A549 (cell line): ENCODE results near the gene DGLUCY. TPM values are rescaled to one million over a fixed set of nuclear protein-coding genes. Genes with fewer than 3 reads are reported as not detected.

Source experiments
- ATAC-seq, 2 experiments: fragments of 200-7000 bp in 1 of 2; fragments of >200 bp in 1 of 2; cut with Nextera tagmentation in 1 of 2; cut with Tn5 transposase in 1 of 2; 3 replicates each; pipeline versions ENCODE4 v1.8.0 to v1.9.1; 2018 to 2020; ENCODE audit warnings: mild to moderate bottlenecking in 1 of 2, moderate library complexity in 1 of 2
- CTCF ChIA-PET: fragments of 300-600 bp; sonication (Branson Sonifier 250); formaldehyde crosslinking; extraction: SDS; loops from one replicate; lab custom pipeline; 2021; ENCODE audit warnings: antibody characterized with exemption, inconsistent platforms; lab: Yijun Ruan, JAX
- POLR2A ChIA-PET: fragments of 350-600 bp; formaldehyde crosslinking; extraction: SDS; loops from one replicate; lab custom pipeline; 2021; ENCODE audit warnings: antibody characterized with exemption, inconsistent platforms; lab: Yijun Ruan, JAX
- DNase-seq, 2 experiments: peaks; one replicate each; pipeline versions ENCODE4 v3.0.0 to v3.0.0-alpha.2; 2011 to 2016; ENCODE audit warnings: low read depth in 1 of 2, low spot score in 1 of 2
- FAIRE-seq: peaks from 2 replicates; lab custom pipeline; 2011; peaks lifted over from hg19 to GRCh38; lab: Jason Lieb, UNC
- H3K27ac ChIP-seq, 2 experiments: fragments of >200 bp; sonication (Bioruptor Twin); formaldehyde crosslinking; 3 replicates each; pipeline ENCODE4 v1.5.1; 2016 to 2017
- H3K4me1 ChIP-seq: fragments of >200 bp; sonication (Bioruptor Twin); formaldehyde crosslinking; 3 replicates; pipeline ENCODE4 v1.6.1; 2016
- H3K4me2 ChIP-seq: fragments of >200 bp; sonication (Bioruptor Twin); formaldehyde crosslinking; 3 replicates; pipeline ENCODE4 v1.6.1; 2016
- H3K4me3 ChIP-seq: fragments of >200 bp; sonication (Bioruptor Twin); formaldehyde crosslinking; 3 replicates; pipeline ENCODE4 v1.5.1; 2016
- H3K9me3 ChIP-seq: fragments of >200 bp; sonication (Bioruptor Twin); formaldehyde crosslinking; 3 replicates; pipeline ENCODE4 v1.6.1; 2016
- CBX8 ChIP-seq: fragments of 200-600 bp; sonication (generic); IDR thresholded peaks from 2 replicates; pipeline ENCODE4 v1.6.1; 2016
- CEBPB ChIP-seq, 2 experiments: fragments of >200 bp in 1 of 2; sonication (Bioruptor Twin) in 1 of 2; formaldehyde crosslinking in 1 of 2; IDR thresholded peaks; 2 replicates each; pipeline ENCODE4 v1.6.1; 2012 to 2016
- EP300 ChIP-seq, 2 experiments: fragments of >200 bp; sonication (Bioruptor Twin); formaldehyde crosslinking; IDR thresholded peaks; 2 replicates in 1 of 2; 3 replicates in 1 of 2; pipeline ENCODE4 v1.6.1; 2016 to 2017
- ESRRA ChIP-seq: fragments of 150-350 bp; IDR thresholded peaks from 2 replicates; pipeline ENCODE4 v1.6.1; 2014; ENCODE audit warnings: mild to moderate bottlenecking, low read length, borderline replicate concordance
- HEYL ChIP-seq: fragments of 250-450 bp; sonication (Bioruptor Pico); IDR thresholded peaks from 2 replicates; pipeline ENCODE4 v1.8.0; 2021; ENCODE audit warnings: mild to moderate bottlenecking, moderate library complexity
- HOXA7 ChIP-seq: fragments of 250-450 bp; sonication (Bioruptor Pico); IDR thresholded peaks from 2 replicates; pipeline ENCODE4 v1.5.0; 2020; ENCODE audit warnings: mild to moderate bottlenecking, moderate library complexity
- JUN ChIP-seq, 2 experiments: fragments of >200 bp; sonication (Bioruptor Twin); formaldehyde crosslinking; IDR thresholded peaks; 2 replicates in 1 of 2; 3 replicates in 1 of 2; pipeline ENCODE4 v1.6.1; 2016 to 2017
- JUNB ChIP-seq: fragments of >200 bp; sonication (Bioruptor Twin); formaldehyde crosslinking; IDR thresholded peaks from 2 replicates; pipeline ENCODE4 v1.6.1; 2016
- KDM1A ChIP-seq: fragments of 200-600 bp; sonication (generic); IDR thresholded peaks from 2 replicates; pipeline ENCODE4 v1.6.1; 2016; ENCODE audit warnings: low read depth, mild to moderate bottlenecking
- KDM5A ChIP-seq: fragments of 200-600 bp; sonication (generic); IDR thresholded peaks from 2 replicates; pipeline ENCODE4 v1.6.1; 2016; ENCODE audit warnings: antibody characterized with exemption, mild to moderate bottlenecking
- PBX3 ChIP-seq: IDR thresholded peaks from 2 replicates; pipeline ENCODE4 v1.6.1; 2012
- RAD21 ChIP-seq, 2 experiments: fragments of >200 bp in 1 of 2; sonication (Bioruptor Twin) in 1 of 2; formaldehyde crosslinking in 1 of 2; IDR thresholded peaks in 1 of 2; conservative IDR thresholded peaks in 1 of 2; 2 replicates in 1 of 2; 3 replicates in 1 of 2; pipeline ENCODE4 v1.6.1; 2012 to 2018; ENCODE audit warnings: inconsistent platforms in 1 of 2
- RARB ChIP-seq: fragments of 250-450 bp; sonication (Bioruptor Pico); IDR thresholded peaks from 2 replicates; pipeline ENCODE4 v1.8.0; 2021; ENCODE audit warnings: mild to moderate bottlenecking, moderate library complexity
- RFX5 ChIP-seq: fragments of 450-650 bp; IDR thresholded peaks from 2 replicates; pipeline ENCODE4 v1.7.1; 2014; ENCODE audit warnings: antibody characterized with exemption, mild to moderate bottlenecking, moderate library complexity
- SMC3 ChIP-seq: fragments of >200 bp; sonication (Bioruptor Twin); formaldehyde crosslinking; IDR thresholded peaks from 3 replicates; pipeline ENCODE4 v1.6.1; 2018; ENCODE audit warnings: inconsistent platforms
- SREBF2 ChIP-seq: fragments of 450-650 bp; IDR thresholded peaks from 2 replicates; pipeline ENCODE4 v1.6.1; 2014; ENCODE audit warnings: mild to moderate bottlenecking, moderate library complexity
- ZFP36 ChIP-seq: fragments of 450-650 bp; IDR thresholded peaks from 2 replicates; pipeline ENCODE4 v1.6.1; 2014; ENCODE audit warnings: borderline replicate concordance; ENCODE audit not compliant: partially characterized antibody
- WGBS: methylation state at CpG from one replicate; pipeline ENCODE4 v1.1.6; 2017; ENCODE audit errors: missing lambda C conversion rate; 5-methylcytosine and 5-hydroxymethylcytosine counted together
- polyA plus RNA-seq, 4 experiments: library from polyadenylated mRNA; depleted of rRNA in 3 of 4; stranded (reverse); fragments of >200 nt; fragmentation: RNase III in 1 of 4; extraction: RNeasy Plus Mini Kit Qiagen cat#74134 plus additional on column Dnase treatment in 1 of 4; gene quantifications; 2 replicates in 3 of 4; 3 replicates in 1 of 4; pipeline ENCODE4 v1.2.3, GENCODE V29; 2011 to 2017
- TF ChIP-seq, protein P1 (sequence below): fragments of 450-650 bp; IDR thresholded peaks from 2 replicates; pipeline ENCODE4 v1.6.1; 2014; ENCODE audit warnings: antibody characterized with exemption
- TF ChIP-seq, protein P2 (sequence below): fragments of >200 bp; sonication (Bioruptor Twin); formaldehyde crosslinking; IDR thresholded peaks from 3 replicates; pipeline ENCODE4 v1.6.1; 2016
- TF ChIP-seq, protein P3 (sequence below): fragments of 150-350 bp; IDR thresholded peaks from 2 replicates; pipeline ENCODE4 v1.6.1; 2014; ENCODE audit warnings: low read depth, mild to moderate bottlenecking, low read length

Gene DGLUCY
- polyA plus RNA-seq, 2 of the 4 experiments (the other 2 are of a cell fraction), result 14.4 to 17.5 TPM

DNA sequence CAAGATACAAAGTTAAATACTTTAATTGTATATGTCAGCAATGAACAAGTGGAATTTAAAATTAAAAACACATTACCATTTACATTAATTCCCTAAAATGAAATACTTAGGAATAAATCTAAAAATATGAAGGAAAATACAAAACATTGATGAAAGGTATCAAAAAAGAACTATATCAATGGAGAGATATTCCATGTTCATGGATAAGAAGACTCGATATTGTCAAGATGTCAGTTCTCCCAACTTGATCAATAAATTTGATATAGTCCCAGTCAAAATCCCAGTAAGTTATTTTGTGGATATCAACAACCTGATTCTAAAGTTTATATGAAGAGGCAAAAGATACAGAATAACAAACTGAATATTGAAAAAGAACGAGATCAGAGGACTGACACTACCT, 97.1 kb downstream of the DGLUCY start:
- no peak for ATAC-seq
- Histone ChIP-seq H3K4me3 (no peak overlapping the region), H3K27ac (no peak overlapping the region), H3K9me3 (no peaks in the 10 kb centered on the region), H3K4me1 (no peaks in the 10 kb centered on the region), H3K4me2 (no peak overlapping the region)
- DNase-seq, result no peak
- FAIRE-seq, result peak; percentile 23
- no peak for TF ChIP-seq CEBPB (IDR thresholded peaks at IDR 0.05)
- TF ChIP-seq, protein P1, sequence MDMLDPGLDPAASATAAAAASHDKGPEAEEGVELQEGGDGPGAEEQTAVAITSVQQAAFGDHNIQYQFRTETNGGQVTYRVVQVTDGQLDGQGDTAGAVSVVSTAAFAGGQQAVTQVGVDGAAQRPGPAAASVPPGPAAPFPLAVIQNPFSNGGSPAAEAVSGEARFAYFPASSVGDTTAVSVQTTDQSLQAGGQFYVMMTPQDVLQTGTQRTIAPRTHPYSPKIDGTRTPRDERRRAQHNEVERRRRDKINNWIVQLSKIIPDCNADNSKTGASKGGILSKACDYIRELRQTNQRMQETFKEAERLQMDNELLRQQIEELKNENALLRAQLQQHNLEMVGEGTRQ, result no peak
- no peak for TF ChIP-seq SMC3
- TF ChIP-seq, protein P2, sequence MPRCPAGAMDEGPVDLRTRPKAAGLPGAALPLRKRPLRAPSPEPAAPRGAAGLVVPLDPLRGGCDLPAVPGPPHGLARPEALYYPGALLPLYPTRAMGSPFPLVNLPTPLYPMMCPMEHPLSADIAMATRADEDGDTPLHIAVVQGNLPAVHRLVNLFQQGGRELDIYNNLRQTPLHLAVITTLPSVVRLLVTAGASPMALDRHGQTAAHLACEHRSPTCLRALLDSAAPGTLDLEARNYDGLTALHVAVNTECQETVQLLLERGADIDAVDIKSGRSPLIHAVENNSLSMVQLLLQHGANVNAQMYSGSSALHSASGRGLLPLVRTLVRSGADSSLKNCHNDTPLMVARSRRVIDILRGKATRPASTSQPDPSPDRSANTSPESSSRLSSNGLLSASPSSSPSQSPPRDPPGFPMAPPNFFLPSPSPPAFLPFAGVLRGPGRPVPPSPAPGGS, result no peak
- TF ChIP-seq, protein P3, sequence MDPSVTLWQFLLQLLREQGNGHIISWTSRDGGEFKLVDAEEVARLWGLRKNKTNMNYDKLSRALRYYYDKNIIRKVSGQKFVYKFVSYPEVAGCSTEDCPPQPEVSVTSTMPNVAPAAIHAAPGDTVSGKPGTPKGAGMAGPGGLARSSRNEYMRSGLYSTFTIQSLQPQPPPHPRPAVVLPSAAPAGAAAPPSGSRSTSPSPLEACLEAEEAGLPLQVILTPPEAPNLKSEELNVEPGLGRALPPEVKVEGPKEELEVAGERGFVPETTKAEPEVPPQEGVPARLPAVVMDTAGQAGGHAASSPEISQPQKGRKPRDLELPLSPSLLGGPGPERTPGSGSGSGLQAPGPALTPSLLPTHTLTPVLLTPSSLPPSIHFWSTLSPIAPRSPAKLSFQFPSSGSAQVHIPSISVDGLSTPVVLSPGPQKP, result no peak
- no peak for TF ChIP-seq KDM1A
- no peak for TF ChIP-seq KDM5A
- no peak for TF ChIP-seq RAD21 (conservative IDR thresholded peaks at IDR 0.05 in 1 of 2, IDR thresholded peaks at IDR 0.05 in 1 of 2)
- TF ChIP-seq PBX3, result no peak
- TF ChIP-seq HEYL (CRISPR knock-in tag), result no peak
- no peak for TF ChIP-seq ZFP36
- no peak for TF ChIP-seq RARB (CRISPR knock-in tag)
- no peak for TF ChIP-seq JUNB
- no peak for TF ChIP-seq JUN (IDR thresholded peaks at IDR 0.05)
- CTCF ChIA-PET, result no interaction called here
- 92% methylated on average over 2 of the region's 2 CpGs for WGBS
- POLR2A ChIA-PET, result no interaction called here

- H3K4me1 ChIP-seq, result no peaks in the 10 kb centered on the region
- DNase-seq, result no peak
- H3K27ac ChIP-seq, result no peak overlapping the region
- H3K4me2 ChIP-seq, result no peak overlapping the region
- no peak overlapping the region for H3K4me3 ChIP-seq
- ChIA-PET POLR2A (no interaction called here), CTCF (interaction anchor here (1.4 kb wide), 1 partner anchor 14 kb away, joined by 4 read pairs; no protein-coding TSS in a partner anchor)
- TF ChIP-seq EP300 (IDR thresholded peaks at IDR 0.05), result no peak
- TF ChIP-seq ZFP36, result no peak
- no peak for TF ChIP-seq ESRRA
- TF ChIP-seq SREBF2, result no peak
- TF ChIP-seq HOXA7 (CRISPR knock-in tag), result no peak
- ATAC-seq, result no peak
- H3K9me3 ChIP-seq, result no peaks in the 10 kb centered on the region
- FAIRE-seq, result no peak
- 86% methylated on average over 6 of the region's 6 CpGs for WGBS
Observed at GRCh38 chr14:91214306-91214705, 100.4 kb downstream of the DGLUCY start.

DNA sequence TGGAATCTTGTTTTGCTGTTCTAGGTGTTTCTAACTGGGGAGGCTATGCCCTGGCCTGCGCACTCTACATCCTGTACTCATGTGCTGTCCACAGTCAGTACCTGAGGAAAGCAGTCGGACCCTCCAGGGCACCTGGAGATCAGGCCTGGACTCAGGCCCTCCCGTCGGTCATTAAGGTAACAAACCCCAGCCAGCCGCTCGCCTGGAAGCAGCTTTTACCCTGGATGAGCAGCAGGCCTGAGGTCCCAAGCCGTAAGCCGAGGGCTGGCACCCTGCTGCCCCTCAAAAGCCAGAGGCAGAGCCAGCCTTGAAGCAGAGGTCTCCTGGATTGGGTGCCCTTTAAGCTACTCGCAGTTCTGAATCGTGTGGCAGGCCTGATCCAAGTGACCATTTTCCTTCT, 101.5 kb downstream of the DGLUCY start:
- DNase-seq (no peak), ATAC-seq (no peak), FAIRE-seq (no peak)
- no peak for TF ChIP-seq CBX8
- TF ChIP-seq RFX5, result no peak
- ChIA-PET CTCF (interaction anchor here (1.2 to 1.5 kb wide), 3 partner anchors 13 to 312 kb away, joined by 3 to 5 read pairs (median 4); no protein-coding TSS in a partner anchor), POLR2A (no interaction called here)
- no peaks in the 10 kb centered on the region for H3K4me1 ChIP-seq
- WGBS, result 88% methylated on average over 10 of the region's 10 CpGs
- H3K4me2 ChIP-seq, result no peak overlapping the region
- no peak overlapping the region for H3K4me3 ChIP-seq
- H3K27ac ChIP-seq, result no peak overlapping the region
- H3K9me3 ChIP-seq, result no peaks in the 10 kb centered on the region
